NT2/D1 (cell line): ENCODE data around the gene ZBTB1.

ENCODE experiments used
- YY1 ChIP-seq: IDR thresholded peaks from 2 replicates; pipeline ENCODE4 v1.6.1; 2011; ENCODE audit not compliant: insufficient read length, insufficient read depth
- ZNF274 ChIP-seq: IDR thresholded peaks from 2 replicates; pipeline ENCODE4 v1.6.1; 2011; ENCODE audit warnings: mild to moderate bottlenecking, low read depth, low read length

DNA sequence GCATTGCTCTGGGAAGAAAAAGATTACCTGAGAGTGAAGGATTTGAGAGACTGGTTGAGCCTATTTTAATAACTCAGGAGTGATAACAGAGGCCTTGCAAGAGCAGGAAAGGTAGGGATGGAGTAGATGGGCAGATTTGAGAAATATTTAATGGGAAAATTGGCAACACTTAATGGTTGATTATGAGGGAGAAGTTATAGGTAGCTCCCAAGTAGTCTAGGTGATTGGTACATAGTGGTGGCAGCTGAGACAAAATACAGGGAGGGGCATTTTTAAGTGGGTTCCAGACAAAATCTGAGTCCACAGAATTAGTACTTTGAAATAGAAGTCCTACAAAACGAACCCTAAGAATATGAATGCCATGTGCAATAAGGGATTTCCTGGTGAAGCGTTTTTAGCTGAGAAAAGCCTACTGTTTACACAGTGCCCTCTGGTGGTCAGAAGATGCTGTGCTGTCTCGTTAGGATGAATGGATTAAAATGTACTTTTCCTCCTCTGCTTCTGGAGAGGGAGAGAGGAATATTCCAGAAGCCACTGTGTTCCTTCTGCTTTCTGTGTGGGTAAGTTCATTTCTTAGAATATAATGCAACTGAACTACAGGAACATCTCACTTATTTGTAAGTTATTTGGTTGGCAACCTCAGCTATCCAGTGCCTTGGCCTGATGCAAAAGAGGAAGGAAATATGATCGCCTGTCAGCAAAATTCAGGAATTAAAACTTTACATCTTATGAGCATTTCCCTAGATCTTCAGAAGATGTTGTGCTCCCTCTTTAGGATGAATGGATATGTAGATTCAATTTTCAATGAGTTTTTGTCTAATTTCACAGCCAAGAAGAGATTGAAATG lies 6.5 kb downstream of the ZBTB1 start:
- no peak for TF ChIP-seq YY1
- no peak for TF ChIP-seq ZNF274
